Brain microvascular endothelial cell (primary cell): ENCODE data around the gene SLC37A2.
A peak's percentile ranks its signal among the peaks of the same experiment; 100 is the strongest.

Source experiments
- DNase-seq: peaks from one replicate; pipeline ENCODE4 v3.0.0-alpha.2; 2020
- H3K27ac ChIP-seq: fragments of 250-450 bp; sonication (Bioruptor Pico); 2 replicates; pipeline ENCODE4 v1.5.1; 2020; ENCODE audit warnings: mild to moderate bottlenecking, moderate library complexity
- H3K27me3 ChIP-seq: fragments of 250-450 bp; sonication (Bioruptor Pico); replicated peaks from 2 replicates; pipeline ENCODE4 v1.5.1; 2020; ENCODE audit warnings: mild to moderate bottlenecking
- H3K36me3 ChIP-seq: fragments of 250-450 bp; sonication (Bioruptor Pico); replicated peaks from 2 replicates; pipeline ENCODE4 v1.5.1; 2020; ENCODE audit warnings: mild to moderate bottlenecking
- H3K4me3 ChIP-seq: 2 replicates; pipeline ENCODE4 v1.5.1; 2011; ENCODE audit warnings: low read depth, mild to moderate bottlenecking, control low read depth, low read length, moderate library complexity
- in situ Hi-C: cut with HindIII; loops from 2 replicates; pipeline ENCODE4 v1.10.0; 2017; ENCODE audit warnings: low sequenced_read_pairs, low pct_ligation_motif_present
- TF ChIP-seq, protein P1 (sequence below): IDR thresholded peaks from 2 replicates; pipeline ENCODE4 v1.5.1; 2011; ENCODE audit warnings: low read depth, mild to moderate bottlenecking, moderate library complexity, low read length, control low read depth, inconsistent platforms; ENCODE audit errors: missing control alignments

Gene SLC37A2

DNA sequence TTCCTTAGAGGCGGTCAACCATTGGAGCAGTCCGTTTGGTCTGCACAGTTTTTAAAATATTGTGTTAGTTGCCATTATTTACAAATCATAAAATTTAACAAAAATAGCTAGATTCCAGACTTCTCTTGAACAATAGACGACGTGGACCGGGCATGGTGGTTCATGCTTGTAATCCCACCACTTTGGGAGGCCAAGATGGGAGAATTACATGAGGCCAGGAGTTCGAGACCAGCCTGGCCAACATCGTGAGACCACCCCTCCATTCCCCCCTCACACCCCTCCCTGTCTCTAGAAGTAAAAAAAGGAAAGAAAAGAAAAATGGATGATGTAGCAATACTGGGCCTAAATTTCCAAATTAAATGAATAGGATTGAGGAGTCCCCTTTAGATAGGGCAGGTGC, 965 bp downstream of the SLC37A2 start:
- H3K27ac ChIP-seq = no peak overlapping the region
- no peak for DNase-seq
- H3K4me3 ChIP-seq = peak overlapping the region; percentile 76
- H3K36me3 ChIP-seq = no peaks in the 10 kb centered on the region
- TF ChIP-seq, protein P1, sequence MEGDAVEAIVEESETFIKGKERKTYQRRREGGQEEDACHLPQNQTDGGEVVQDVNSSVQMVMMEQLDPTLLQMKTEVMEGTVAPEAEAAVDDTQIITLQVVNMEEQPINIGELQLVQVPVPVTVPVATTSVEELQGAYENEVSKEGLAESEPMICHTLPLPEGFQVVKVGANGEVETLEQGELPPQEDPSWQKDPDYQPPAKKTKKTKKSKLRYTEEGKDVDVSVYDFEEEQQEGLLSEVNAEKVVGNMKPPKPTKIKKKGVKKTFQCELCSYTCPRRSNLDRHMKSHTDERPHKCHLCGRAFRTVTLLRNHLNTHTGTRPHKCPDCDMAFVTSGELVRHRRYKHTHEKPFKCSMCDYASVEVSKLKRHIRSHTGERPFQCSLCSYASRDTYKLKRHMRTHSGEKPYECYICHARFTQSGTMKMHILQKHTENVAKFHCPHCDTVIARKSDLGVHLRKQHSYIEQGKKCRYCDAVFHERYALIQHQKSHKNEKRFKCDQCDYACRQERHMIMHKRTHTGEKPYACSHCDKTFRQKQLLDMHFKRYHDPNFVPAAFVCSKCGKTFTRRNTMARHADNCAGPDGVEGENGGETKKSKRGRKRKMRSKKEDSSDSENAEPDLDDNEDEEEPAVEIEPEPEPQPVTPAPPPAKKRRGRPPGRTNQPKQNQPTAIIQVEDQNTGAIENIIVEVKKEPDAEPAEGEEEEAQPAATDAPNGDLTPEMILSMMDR = no peak
- H3K27me3 ChIP-seq = no peaks in the 10 kb centered on the region
- in situ Hi-C loops = no loop called here

DNA sequence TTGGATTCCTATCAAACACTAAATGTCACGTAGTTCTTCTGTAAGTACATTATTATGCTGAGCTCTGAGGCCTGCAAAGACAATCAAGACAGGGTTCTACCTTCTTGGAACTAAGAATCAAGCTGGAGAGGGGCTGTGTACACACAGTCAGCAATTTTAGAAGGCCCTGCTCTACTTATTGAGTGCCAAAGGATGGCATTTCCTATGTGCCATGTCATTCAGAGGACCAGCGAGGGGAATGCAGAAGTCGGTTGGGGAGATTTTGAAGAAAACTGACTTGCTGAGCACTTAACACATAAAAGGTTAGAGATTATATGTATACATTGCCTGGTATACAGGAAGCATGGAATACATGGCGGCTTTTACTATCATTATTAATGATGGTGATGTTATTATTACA, 5.3 kb downstream of the SLC37A2 start:
- in situ Hi-C loops = no loop called here
- H3K27ac ChIP-seq = no peak overlapping the region
- H3K27me3 ChIP-seq = no peaks in the 10 kb centered on the region
- H3K36me3 ChIP-seq = no peaks in the 10 kb centered on the region
- H3K4me3 ChIP-seq = no peak overlapping the region
- TF ChIP-seq, protein P1 = no peak
- no peak for DNase-seq

DNA sequence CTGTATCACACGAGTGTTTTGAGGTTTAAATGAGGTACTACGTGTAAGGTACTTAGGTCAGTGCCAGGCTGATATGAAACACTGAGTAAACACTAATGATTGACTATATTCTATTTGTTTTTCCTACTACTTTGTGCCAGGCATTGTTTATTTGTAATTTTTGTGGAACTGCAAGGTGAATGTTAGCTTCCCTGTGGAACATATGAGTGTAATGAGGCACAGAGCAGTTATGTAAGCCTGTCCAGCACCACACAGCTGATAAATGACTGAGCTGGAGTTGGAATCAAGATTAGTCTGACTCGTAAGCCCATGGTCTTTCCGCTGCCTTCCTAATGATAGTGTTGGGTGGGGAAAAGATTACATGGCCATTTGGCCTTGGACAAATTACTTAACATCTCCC, 5.9 kb downstream of the SLC37A2 start:
- H3K36me3 ChIP-seq = no peaks in the 10 kb centered on the region
- no peak overlapping the region for H3K4me3 ChIP-seq
- DNase-seq = no peak
- TF ChIP-seq, protein P1 = no peak
- H3K27me3 ChIP-seq = no peaks in the 10 kb centered on the region
- in situ Hi-C loops = no loop called here
- H3K27ac ChIP-seq = no peak overlapping the region

DNA sequence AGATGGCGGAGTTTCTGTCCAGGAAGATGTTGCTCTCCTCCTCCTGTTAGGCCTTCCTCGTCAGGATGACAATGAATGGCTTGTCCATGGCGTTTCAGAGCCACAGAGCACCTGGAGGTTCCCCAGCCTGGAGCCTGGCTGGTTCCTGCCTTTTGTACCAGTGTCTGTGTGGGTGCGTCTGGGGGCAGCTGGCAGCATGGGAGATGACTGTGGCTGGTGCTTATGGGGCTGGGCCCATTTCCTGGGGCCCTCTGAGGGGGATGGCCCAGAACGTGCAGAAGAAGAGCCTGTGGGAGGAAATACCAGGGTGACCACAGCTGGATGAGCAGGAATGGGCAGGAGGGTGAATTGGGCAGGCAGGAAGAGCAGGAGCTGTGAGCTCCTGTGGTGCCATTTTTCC, 6.7 kb downstream of the SLC37A2 start:
- Histone ChIP-seq H3K4me3 (no peak overlapping the region), H3K27me3 (no peaks in the 10 kb centered on the region), H3K36me3 (no peaks in the 10 kb centered on the region), H3K27ac (no peak overlapping the region)
- in situ Hi-C loops = no loop called here
- TF ChIP-seq, protein P1 = no peak
- no peak for DNase-seq

DNA sequence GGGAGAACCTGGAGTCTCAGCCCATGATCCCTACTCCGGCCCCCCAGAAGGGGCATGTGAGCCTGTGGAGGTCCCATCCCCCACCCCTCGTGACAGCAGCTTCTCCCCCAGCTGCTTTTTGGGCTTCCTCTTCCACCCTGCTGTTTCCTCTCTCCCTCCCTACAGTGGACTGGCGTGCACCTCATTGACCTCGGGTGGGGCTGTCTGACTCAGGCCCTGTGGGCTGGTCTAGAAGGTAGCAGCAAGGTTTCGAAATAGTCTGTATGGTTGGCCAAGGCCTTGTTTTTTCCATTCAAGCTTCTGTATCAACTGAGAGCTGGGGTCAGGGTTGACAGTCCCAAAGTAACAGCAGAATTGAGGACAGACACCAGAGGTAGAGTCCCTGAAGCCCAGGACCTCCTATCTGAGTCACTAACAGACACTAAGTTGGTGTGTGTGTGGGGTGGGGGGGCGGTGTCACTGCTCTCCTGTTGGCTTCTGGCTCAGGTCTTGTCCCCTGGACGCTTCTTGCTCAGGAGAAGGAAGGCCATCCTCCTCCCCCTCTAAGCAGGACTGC, 7.7 kb downstream of the SLC37A2 start:
- H3K27me3 ChIP-seq = no peaks in the 10 kb centered on the region
- no peaks in the 10 kb centered on the region for H3K36me3 ChIP-seq
- DNase-seq = peak; percentile 19
- TF ChIP-seq, protein P1 = no peak
- H3K4me3 ChIP-seq = no peak overlapping the region
- no peak overlapping the region for H3K27ac ChIP-seq
- in situ Hi-C loops = no loop called here

DNA sequence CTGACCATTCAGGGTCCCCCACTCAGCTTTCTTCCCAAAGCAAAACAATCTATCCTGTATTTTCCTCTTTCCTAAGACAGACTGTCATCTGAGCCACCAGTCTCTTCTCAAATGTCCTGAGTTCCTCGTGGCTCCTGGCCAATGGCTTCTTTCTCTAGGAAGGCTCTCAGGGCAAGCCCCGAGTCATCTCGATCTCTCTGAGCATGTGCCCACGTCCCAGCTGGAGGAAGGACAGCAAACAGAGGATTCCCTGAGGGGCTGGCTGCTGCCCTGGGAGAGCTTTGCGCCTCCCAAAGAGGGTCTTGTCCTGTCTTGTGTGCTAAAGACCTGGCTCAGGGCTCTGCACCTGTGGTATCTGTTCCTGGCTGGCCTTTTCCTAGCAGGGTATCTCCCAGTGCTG, 8.3 kb downstream of the SLC37A2 start:
- no peak overlapping the region for H3K27ac ChIP-seq
- TF ChIP-seq, protein P1 = no peak
- in situ Hi-C loops = no loop called here
- DNase-seq = no peak
- H3K4me3 ChIP-seq = no peak overlapping the region
- no peaks in the 10 kb centered on the region for H3K27me3 ChIP-seq
- H3K36me3 ChIP-seq = no peaks in the 10 kb centered on the region
